SK-N-SH (cell line): ENCODE measurements around the gene TAX1BP1.

Experiments used
- CTCF ChIP-seq: fragments of 200-600 bp; sonication (generic); IDR thresholded peaks from 2 replicates; pipeline ENCODE4 v1.6.1; 2017; ENCODE audit warnings: antibody characterized with exemption, mild to moderate bottlenecking, moderate library complexity
- EP300 ChIP-seq, 2 experiments: IDR thresholded peaks; 2 replicates each; pipeline versions ENCODE4 v1.4.0 to v1.6.1; 2012; ENCODE audit warnings: borderline replicate concordance in 1 of 2, low read depth in 1 of 2, low read length in 1 of 2
- JUND ChIP-seq: IDR thresholded peaks from 2 replicates; pipeline ENCODE4 v1.4.0; 2012
- MAX ChIP-seq: IDR thresholded peaks from 2 replicates; pipeline ENCODE4 v1.4.0; 2012; ENCODE audit warnings: low read depth
- POLR2AphosphoS5 ChIP-seq: IDR thresholded peaks from 2 replicates; pipeline ENCODE4 v1.6.1; 2012; ENCODE audit warnings: low read depth, low read length
- TEAD4 ChIP-seq: IDR thresholded peaks from 2 replicates; pipeline ENCODE4 v1.4.0; 2012; ENCODE audit warnings: mild to moderate bottlenecking, borderline replicate concordance; ENCODE audit not compliant: insufficient read depth
- USF1 ChIP-seq: IDR thresholded peaks from 2 replicates; pipeline ENCODE4 v1.4.0; 2012; ENCODE audit warnings: low read depth, borderline replicate concordance
- USF2 ChIP-seq: fragments of 150-350 bp; IDR thresholded peaks from 2 replicates; pipeline ENCODE4 v1.6.1; 2017; ENCODE audit warnings: antibody characterized with exemption, low read length, low read depth, borderline replicate concordance

- TF ChIP-seq EP300 (IDR thresholded peaks at IDR 0.05; ENCODE audit: borderline replicate concordance in 1 of 2, low read depth in 1 of 2, low read length in 1 of 2) = no peak
- no peak for TF ChIP-seq CTCF
- no peak for TF ChIP-seq JUND
- no peak for TF ChIP-seq MAX
- no peak for TF ChIP-seq POLR2AphosphoS5
- no peak for TF ChIP-seq TEAD4
- TF ChIP-seq USF1 = no peak
- no peak for TF ChIP-seq USF2
Observed at GRCh38 chr7:27693794-27694193, 46.2 kb upstream of the TAX1BP1 start.
